Measurements from ENCODE around the gene NFKBIZ.

NFKBIZ gene

DNA sequence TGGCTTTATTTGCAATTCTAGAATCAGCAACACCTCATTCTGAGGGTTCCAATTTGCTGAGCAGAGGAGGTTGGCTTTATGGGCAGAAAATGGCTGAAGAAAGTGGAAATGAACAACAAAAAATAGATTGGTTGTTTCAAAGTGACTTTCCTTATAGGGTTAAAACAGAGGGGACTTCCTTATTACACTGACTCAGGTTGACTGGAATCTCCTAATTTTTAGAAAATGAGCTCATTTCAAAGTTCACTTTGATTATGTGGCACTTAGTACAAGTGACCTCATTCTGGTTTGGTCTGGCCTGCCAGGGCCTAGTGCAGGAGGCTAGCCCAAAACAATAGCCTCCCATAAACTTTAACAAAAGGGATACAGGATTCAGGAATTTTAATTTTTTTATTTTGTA lies 41.4 kb downstream of the NFKBIZ start:
- no peak overlapping the region for H3K27ac ChIP-seq (replicated peaks)
- DNase-seq (ENCODE audit: low read depth in 1 of 2, low spot score in 1 of 2): no peak

DNA sequence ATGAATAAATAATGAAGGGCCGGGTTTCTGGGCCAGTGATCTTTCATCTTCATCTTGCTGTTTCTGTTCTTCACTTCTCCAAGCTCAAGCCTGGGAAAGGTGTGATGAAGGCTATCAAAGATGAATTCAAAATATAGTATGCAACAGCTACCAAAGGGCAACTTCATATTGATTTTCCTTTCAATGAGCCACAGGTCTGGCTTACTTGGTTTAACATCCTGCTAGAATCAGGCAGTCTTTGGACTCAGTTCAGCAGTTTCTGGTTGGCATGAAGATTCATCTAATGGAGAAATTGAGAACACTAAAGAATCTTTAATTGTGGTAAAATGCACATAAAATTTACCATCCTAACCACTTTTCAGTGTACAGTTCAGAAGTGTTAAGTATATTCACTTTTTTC lies 43.3 kb downstream of the NFKBIZ start:
- Histone ChIP-seq H3K27ac (replicated peaks) (no peak overlapping the region), H3K4me3 (replicated peaks; ENCODE audit: insufficient read depth, low read length) (no peak overlapping the region), H3K27me3 (ENCODE audit: insufficient read depth, poor library complexity, severe bottlenecking) (no peaks in the 10 kb centered on the region)
- TF ChIP-seq SPI1 (IDR thresholded peaks at IDR 0.05; ENCODE audit: borderline replicate concordance, low read depth): no peak
- no peak for TF ChIP-seq POLR2AphosphoS5 (IDR thresholded peaks at IDR 0.05; ENCODE audit: low read depth)
- TF ChIP-seq, protein P1, sequence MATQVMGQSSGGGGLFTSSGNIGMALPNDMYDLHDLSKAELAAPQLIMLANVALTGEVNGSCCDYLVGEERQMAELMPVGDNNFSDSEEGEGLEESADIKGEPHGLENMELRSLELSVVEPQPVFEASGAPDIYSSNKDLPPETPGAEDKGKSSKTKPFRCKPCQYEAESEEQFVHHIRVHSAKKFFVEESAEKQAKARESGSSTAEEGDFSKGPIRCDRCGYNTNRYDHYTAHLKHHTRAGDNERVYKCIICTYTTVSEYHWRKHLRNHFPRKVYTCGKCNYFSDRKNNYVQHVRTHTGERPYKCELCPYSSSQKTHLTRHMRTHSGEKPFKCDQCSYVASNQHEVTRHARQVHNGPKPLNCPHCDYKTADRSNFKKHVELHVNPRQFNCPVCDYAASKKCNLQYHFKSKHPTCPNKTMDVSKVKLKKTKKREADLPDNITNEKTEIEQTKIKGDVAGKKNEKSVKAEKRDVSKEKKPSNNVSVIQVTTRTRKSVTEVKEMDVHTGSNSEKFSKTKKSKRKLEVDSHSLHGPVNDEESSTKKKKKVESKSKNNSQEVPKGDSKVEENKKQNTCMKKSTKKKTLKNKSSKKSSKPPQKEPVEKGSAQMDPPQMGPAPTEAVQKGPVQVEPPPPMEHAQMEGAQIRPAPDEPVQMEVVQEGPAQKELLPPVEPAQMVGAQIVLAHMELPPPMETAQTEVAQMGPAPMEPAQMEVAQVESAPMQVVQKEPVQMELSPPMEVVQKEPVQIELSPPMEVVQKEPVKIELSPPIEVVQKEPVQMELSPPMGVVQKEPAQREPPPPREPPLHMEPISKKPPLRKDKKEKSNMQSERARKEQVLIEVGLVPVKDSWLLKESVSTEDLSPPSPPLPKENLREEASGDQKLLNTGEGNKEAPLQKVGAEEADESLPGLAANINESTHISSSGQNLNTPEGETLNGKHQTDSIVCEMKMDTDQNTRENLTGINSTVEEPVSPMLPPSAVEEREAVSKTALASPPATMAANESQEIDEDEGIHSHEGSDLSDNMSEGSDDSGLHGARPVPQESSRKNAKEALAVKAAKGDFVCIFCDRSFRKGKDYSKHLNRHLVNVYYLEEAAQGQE (IDR thresholded peaks at IDR 0.05; ENCODE audit: insufficient replicate concordance, low read depth): no peak
- no peak for DNase-seq (ENCODE audit: low read depth in 1 of 2, low spot score in 1 of 2)

More for the DNA sequence above, 41.4 kb downstream of the NFKBIZ start:
- Histone ChIP-seq H3K4me3 (replicated peaks; ENCODE audit: insufficient read depth, low read length) (no peak overlapping the region), H3K27me3 (ENCODE audit: insufficient read depth, poor library complexity, severe bottlenecking) (no peaks in the 10 kb centered on the region)
- TF ChIP-seq POLR2AphosphoS5 (IDR thresholded peaks at IDR 0.05; ENCODE audit: low read depth): no peak
- TF ChIP-seq, protein P1 (IDR thresholded peaks at IDR 0.05; ENCODE audit: insufficient replicate concordance, low read depth): no peak
- TF ChIP-seq GABPA (IDR thresholded peaks at IDR 0.05; ENCODE audit: low read depth): no peak

DNA sequence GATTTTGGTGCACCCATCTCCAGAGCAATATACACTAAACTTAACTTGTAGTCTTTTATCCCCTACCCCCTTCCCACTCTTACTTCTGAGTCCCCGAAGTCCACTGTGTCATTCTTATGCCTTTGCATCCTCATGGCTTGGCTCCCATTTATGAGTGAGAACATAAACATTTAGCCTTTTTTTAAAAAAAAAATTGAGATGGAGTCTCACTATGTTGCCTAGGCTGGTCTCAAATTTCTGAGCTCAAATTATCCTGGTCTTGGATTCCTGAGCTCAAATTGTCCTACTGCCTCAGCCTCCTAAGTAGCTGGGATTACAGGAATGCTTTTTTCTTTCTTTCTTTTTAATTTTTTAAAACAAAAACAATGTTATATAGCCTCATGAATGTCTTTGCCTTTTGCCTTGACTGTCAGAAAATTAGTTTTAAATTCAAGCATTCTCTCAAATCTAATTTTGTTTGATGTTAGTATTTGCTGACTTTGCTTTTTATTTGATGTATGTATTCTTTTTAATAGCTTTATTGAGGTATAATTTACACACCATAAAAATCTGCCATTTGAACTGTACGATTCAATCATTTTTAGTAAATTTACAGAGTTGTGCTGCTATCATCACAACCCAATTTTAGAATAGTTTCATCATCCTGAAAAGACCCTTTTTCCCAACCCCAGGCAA lies 46.9 kb downstream of the NFKBIZ start:
- TF ChIP-seq, protein P2, sequence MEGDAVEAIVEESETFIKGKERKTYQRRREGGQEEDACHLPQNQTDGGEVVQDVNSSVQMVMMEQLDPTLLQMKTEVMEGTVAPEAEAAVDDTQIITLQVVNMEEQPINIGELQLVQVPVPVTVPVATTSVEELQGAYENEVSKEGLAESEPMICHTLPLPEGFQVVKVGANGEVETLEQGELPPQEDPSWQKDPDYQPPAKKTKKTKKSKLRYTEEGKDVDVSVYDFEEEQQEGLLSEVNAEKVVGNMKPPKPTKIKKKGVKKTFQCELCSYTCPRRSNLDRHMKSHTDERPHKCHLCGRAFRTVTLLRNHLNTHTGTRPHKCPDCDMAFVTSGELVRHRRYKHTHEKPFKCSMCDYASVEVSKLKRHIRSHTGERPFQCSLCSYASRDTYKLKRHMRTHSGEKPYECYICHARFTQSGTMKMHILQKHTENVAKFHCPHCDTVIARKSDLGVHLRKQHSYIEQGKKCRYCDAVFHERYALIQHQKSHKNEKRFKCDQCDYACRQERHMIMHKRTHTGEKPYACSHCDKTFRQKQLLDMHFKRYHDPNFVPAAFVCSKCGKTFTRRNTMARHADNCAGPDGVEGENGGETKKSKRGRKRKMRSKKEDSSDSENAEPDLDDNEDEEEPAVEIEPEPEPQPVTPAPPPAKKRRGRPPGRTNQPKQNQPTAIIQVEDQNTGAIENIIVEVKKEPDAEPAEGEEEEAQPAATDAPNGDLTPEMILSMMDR (IDR thresholded peaks at IDR 0.05; ENCODE audit: insufficient read depth, low read length): no peak
- Histone ChIP-seq H3K27me3 (ENCODE audit: insufficient read depth, poor library complexity, severe bottlenecking) (no peaks in the 10 kb centered on the region), H3K4me3 (replicated peaks; ENCODE audit: insufficient read depth, low read length) (no peak overlapping the region), H3K27ac (replicated peaks) (no peak overlapping the region)
- DNase-seq (ENCODE audit: low read depth in 1 of 2, low spot score in 1 of 2): no peak

DNA sequence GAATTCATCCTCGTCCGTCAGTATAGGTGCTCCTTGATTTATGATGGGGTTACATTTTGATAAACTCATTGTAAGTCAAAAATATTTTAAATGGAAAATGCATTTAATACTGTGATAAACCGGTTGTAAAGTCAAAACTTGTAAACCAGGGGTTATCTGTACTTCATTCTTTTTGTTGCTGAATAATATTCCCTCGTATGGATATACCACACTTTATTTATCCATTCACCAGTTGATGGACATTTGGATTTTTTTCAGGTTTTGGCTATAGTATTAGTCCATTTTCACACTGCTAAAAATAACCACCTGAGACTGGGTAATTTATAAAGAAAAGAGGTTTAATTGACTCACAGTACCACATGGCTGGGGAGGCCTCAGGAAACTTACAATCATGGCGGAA lies 47.7 kb downstream of the NFKBIZ start:
- Histone ChIP-seq H3K27me3 (ENCODE audit: insufficient read depth, poor library complexity, severe bottlenecking) (no peaks in the 10 kb centered on the region), H3K4me3 (replicated peaks; ENCODE audit: insufficient read depth, low read length) (no peak overlapping the region), H3K27ac (replicated peaks) (no peak overlapping the region)
- TF ChIP-seq, protein P1 (IDR thresholded peaks at IDR 0.05; ENCODE audit: insufficient replicate concordance, low read depth): no peak
- TF ChIP-seq POLR2AphosphoS5 (IDR thresholded peaks at IDR 0.05; ENCODE audit: low read depth): no peak
- TF ChIP-seq, protein P2 (IDR thresholded peaks at IDR 0.05; ENCODE audit: insufficient read depth, low read length): no peak
- TF ChIP-seq GABPA (IDR thresholded peaks at IDR 0.05; ENCODE audit: low read depth): no peak
- TF ChIP-seq SPI1 (IDR thresholded peaks at IDR 0.05; ENCODE audit: borderline replicate concordance, low read depth): no peak
- DNase-seq (ENCODE audit: low read depth in 1 of 2, low spot score in 1 of 2): no peak
